Naive thymus-derived CD4-positive, alpha-beta T cell (primary cell): ENCODE measurements around the gene DMKN. TPM values are rescaled to one million over a fixed set of nuclear protein-coding genes. Genes with fewer than 3 reads are reported as not detected.

Experiments used
- ATAC-seq: fragments of 150-1000 bp; cut with Tn5 transposase; 2 replicates; pipeline ENCODE4 v1.10.0; 2021; ENCODE audit warnings: mild to moderate bottlenecking, moderate library complexity
- CTCF ChIA-PET: fragments of 350-600 bp; sonication (Branson Sonifier 250); formaldehyde crosslinking; loops from one replicate; lab custom pipeline; 2021; ENCODE audit warnings: antibody characterized with exemption; lab: Charles Lee
- POLR2A ChIA-PET: fragments of 350-600 bp; sonication (Branson Sonifier 250); formaldehyde crosslinking; loops from one replicate; lab custom pipeline; 2021; ENCODE audit warnings: antibody characterized with exemption, inconsistent platforms; lab: Charles Lee
- DNase-seq, 9 donors: peaks; one replicate each; pipeline versions ENCODE4 v3.0.0 to v3.0.0-alpha.2; 2020 to 2022; ENCODE audit warnings: mixed read lengths in 1 of 9
- H3K27ac ChIP-seq: one replicate; pipeline ENCODE4 v1.7.0; 2013; ENCODE audit warnings: mild to moderate bottlenecking, low read depth, low read length, moderate library complexity
- H3K27me3 ChIP-seq, 2 donors: one replicate each; pipeline ENCODE4 v1.7.0; 2013; ENCODE audit warnings: low read length in 2 of 2, mild to moderate bottlenecking in 2 of 2, moderate library complexity in 2 of 2; ENCODE audit not compliant: control insufficient read depth in 2 of 2, insufficient read depth in 2 of 2
- H3K36me3 ChIP-seq, 3 experiments: 1 replicate in 2 of 3; 2 replicates in 1 of 3; pipeline ENCODE4 v1.7.0; 2013; ENCODE audit warnings: low read length in 3 of 3, mild to moderate bottlenecking in 3 of 3, moderate library complexity in 1 of 3; ENCODE audit not compliant: insufficient read depth in 3 of 3, control insufficient read depth in 2 of 3
- H3K4me1 ChIP-seq, 2 donors: one replicate each; pipeline ENCODE4 v1.7.0; 2013; ENCODE audit warnings: low read length in 2 of 2, mild to moderate bottlenecking in 2 of 2, moderate library complexity in 1 of 2; ENCODE audit not compliant: control insufficient read depth in 2 of 2, insufficient read depth in 2 of 2
- H3K4me3 ChIP-seq: 2 replicates; pipeline ENCODE4 v1.7.0; 2013; ENCODE audit warnings: mild to moderate bottlenecking, low read length
- H3K9me3 ChIP-seq, 3 experiments: 1 replicate in 2 of 3; 2 replicates in 1 of 3; pipeline ENCODE4 v1.7.0; 2013; ENCODE audit warnings: low read length in 3 of 3; ENCODE audit not compliant: control insufficient read depth in 2 of 3
- H3K27ac Mint-ChIP-seq, 9 donors: one replicate each; pipeline ENCODE4 v1.8.0; 2020 to 2022; ENCODE audit warnings: mixed read lengths in 9 of 9, mild to moderate bottlenecking in 8 of 9, moderate library complexity in 5 of 9, inconsistent platforms in 2 of 9
- H3K27me3 Mint-ChIP-seq, 5 donors: one replicate each; pipeline ENCODE4 v1.8.0; 2021 to 2022; ENCODE audit warnings: mixed read lengths in 5 of 5, mild to moderate bottlenecking in 1 of 5
- H3K36me3 Mint-ChIP-seq, 5 donors: one replicate each; pipeline ENCODE4 v1.8.0; 2020 to 2022; ENCODE audit warnings: mixed read lengths in 5 of 5, mild to moderate bottlenecking in 3 of 5, inconsistent platforms in 1 of 5
- H3K4me1 Mint-ChIP-seq, 7 donors: one replicate each; pipeline ENCODE4 v1.8.0; 2020 to 2022; ENCODE audit warnings: mixed read lengths in 7 of 7, mild to moderate bottlenecking in 3 of 7, inconsistent platforms in 1 of 7
- H3K4me3 Mint-ChIP-seq, 10 donors: one replicate each; pipeline ENCODE4 v1.8.0; 2020 to 2022; ENCODE audit warnings: mild to moderate bottlenecking in 10 of 10, mixed read lengths in 10 of 10, moderate library complexity in 6 of 10, inconsistent platforms in 2 of 10
- H3K9me3 Mint-ChIP-seq, 11 donors: one replicate each; pipeline ENCODE4 v1.8.0; 2020 to 2022; ENCODE audit warnings: mixed read lengths in 11 of 11, mild to moderate bottlenecking in 4 of 11, inconsistent platforms in 1 of 11, moderate library complexity in 1 of 11
- intact Hi-C, 2 donors: fragments of 100-400 bp; cut with micrococcal nuclease; formaldehyde crosslinking; loops; one replicate each; pipeline ENCODE4 v1.15.1; 2023
- polyA plus RNA-seq, 2 donors: library from polyadenylated mRNA; unstranded; fragments of 300-500 nt; fragmentation: Illumina TruSeq; gene quantifications; one replicate each; pipeline ENCODE4 v1.2.3, GENCODE V29; 2021
- total RNA-seq, 6 experiments: library from RNA in 5 of 6; stranded (reverse) in 5 of 6; gene quantifications; 1 replicate in 5 of 6; 2 replicates in 1 of 6; pipeline ENCODE4 v1.2.3 and lab custom pipeline; 2021 to 2026

Gene DMKN
- total and polyA plus RNA-seq, 7 experiments from 2014 or later, result 0.54 to 0.76 TPM; not detected in 5

- no peak overlapping the region for H3K4me3 Mint-ChIP-seq
- Histone ChIP-seq H3K36me3 (no peaks in the 10 kb centered on the region), H3K9me3 (no peaks in the 10 kb centered on the region), H3K27ac (no peak overlapping the region), H3K4me1 (peaks cover 0 to 3% of the 10 kb centered on the region in 2 donors), H3K4me3 (no peak overlapping the region), H3K27me3 (no peaks in the 10 kb centered on the region)
- DNase-seq (no peak), ATAC-seq (no peak)
- H3K9me3 Mint-ChIP-seq, result no peaks in the 10 kb centered on the region
- peaks cover 19 to 39% (median 30%) of the 10 kb centered on the region in 5 donors for H3K27me3 Mint-ChIP-seq
- POLR2A ChIA-PET, result no interaction called here
- CTCF ChIA-PET, result interaction anchor here (0.6 kb wide), 1 partner anchor 33 kb away, joined by 3 read pairs; no protein-coding TSS in a partner anchor
- intact Hi-C loops, result no loop called here
- peaks cover 0 to 4% (median 0%) of the 10 kb centered on the region in 5 donors for H3K36me3 Mint-ChIP-seq
- H3K4me1 Mint-ChIP-seq, result peaks cover 5 to 17% (median 14%) of the 10 kb centered on the region in 7 donors
- no peak overlapping the region for H3K27ac Mint-ChIP-seq
These were observed 16.1 kb upstream of the DMKN start for GRCh38 chr19:35529241-35530218.

- Histone ChIP-seq H3K9me3 (no peaks in the 10 kb centered on the region), H3K27me3 (no peaks in the 10 kb centered on the region), H3K4me3 (no peak within 1 kb of the TSS), H3K4me1 (peaks cover 0 to 2% of the 10 kb centered on the region in 2 donors), H3K27ac (no peak within 1 kb of the TSS), H3K36me3 (no peaks in the 10 kb centered on the region)
- no peak for ATAC-seq
- H3K27me3 Mint-ChIP-seq, result peaks cover 22 to 42% (median 31%) of the 10 kb centered on the region in 5 donors
- no peaks in the 10 kb centered on the region for H3K9me3 Mint-ChIP-seq
- intact Hi-C loops, result no loop called here
- H3K4me1 Mint-ChIP-seq, result peaks cover 0 to 8% (median 6%) of the 10 kb centered on the region in 7 donors
- ChIA-PET POLR2A (no interaction called here), CTCF (no interaction called here)
- H3K36me3 Mint-ChIP-seq, result peaks cover 0 to 4% (median 0%) of the 10 kb centered on the region in 5 donors
- DNase-seq, result no peak
- H3K27ac Mint-ChIP-seq, result peak within 1 kb of the TSS in 1 of 9 donors; percentile 16
- H3K4me3 Mint-ChIP-seq, result no peak within 1 kb of the TSS
These were observed 15.0 kb upstream of the DMKN start, which contains the start of gene SBSN for GRCh38 chr19:35528218-35529038. SBSN (minus strand) TSS chr19:35528311; CDS start chr19:35528281, 30 bp downstream.

- POLR2A ChIA-PET, result no interaction called here
- no peak for ATAC-seq
These were observed 12.4 kb upstream of the DMKN start for GRCh38 chr19:35525873-35526272.

GRCh38 chr19:35524181-35524837 lies 10.9 kb upstream of the DMKN start:
- H3K27ac Mint-ChIP-seq, result no peak overlapping the region
- ChIA-PET POLR2A (no interaction called here), CTCF (no interaction called here)
- no peaks in the 10 kb centered on the region for H3K9me3 Mint-ChIP-seq
- ATAC-seq (no peak), DNase-seq (no peak)
- Histone ChIP-seq H3K27ac (no peak overlapping the region), H3K36me3 (no peaks in the 10 kb centered on the region), H3K4me1 (no peaks in the 10 kb centered on the region), H3K9me3 (no peaks in the 10 kb centered on the region), H3K27me3 (no peaks in the 10 kb centered on the region), H3K4me3 (no peak overlapping the region)
- H3K4me3 Mint-ChIP-seq, result no peak overlapping the region
- intact Hi-C loops, result no loop called here
- peaks cover 0 to 2% (median 0%) of the 10 kb centered on the region in 7 donors for H3K4me1 Mint-ChIP-seq
- H3K36me3 Mint-ChIP-seq, result no peaks in the 10 kb centered on the region
- H3K27me3 Mint-ChIP-seq, result peaks cover 11 to 28% (median 25%) of the 10 kb centered on the region in 5 donors

More at GRCh38 chr19:35525873-35526272, 12.4 kb upstream of the DMKN start:
- no peak overlapping the region for H3K27ac ChIP-seq
- H3K4me3 ChIP-seq, result no peak overlapping the region
- CTCF ChIA-PET, result no interaction called here
- H3K4me3 Mint-ChIP-seq, result no peak overlapping the region
- H3K36me3 Mint-ChIP-seq, result no peaks in the 10 kb centered on the region
- H3K36me3 ChIP-seq, result no peaks in the 10 kb centered on the region
- H3K27me3 Mint-ChIP-seq, result peaks cover 15 to 32% (median 27%) of the 10 kb centered on the region in 5 donors
- no peak for DNase-seq
- intact Hi-C loops, result no loop called here
- no peaks in the 10 kb centered on the region for H3K9me3 Mint-ChIP-seq
- H3K9me3 ChIP-seq, result no peaks in the 10 kb centered on the region
- H3K27ac Mint-ChIP-seq, result no peak overlapping the region
- H3K4me1 Mint-ChIP-seq, result no peaks in the 10 kb centered on the region
- H3K4me1 ChIP-seq, result no peaks in the 10 kb centered on the region
- no peaks in the 10 kb centered on the region for H3K27me3 ChIP-seq

GRCh38 chr19:35522745-35523327 lies 9.4 kb upstream of the DMKN start:
- H3K9me3 ChIP-seq, result no peaks in the 10 kb centered on the region
- DNase-seq (no peak), ATAC-seq (no peak)
- intact Hi-C loops, result no loop called here
- ChIA-PET CTCF (no interaction called here), POLR2A (no interaction called here)
- peaks cover 5 to 18% (median 11%) of the 10 kb centered on the region in 5 donors for H3K27me3 Mint-ChIP-seq
- no peaks in the 10 kb centered on the region for H3K4me1 ChIP-seq
- H3K4me3 Mint-ChIP-seq, result no peak overlapping the region
- no peaks in the 10 kb centered on the region for H3K9me3 Mint-ChIP-seq
- no peaks in the 10 kb centered on the region for H3K27me3 ChIP-seq
- no peak overlapping the region for H3K4me3 ChIP-seq
- H3K36me3 Mint-ChIP-seq, result no peaks in the 10 kb centered on the region
- no peak overlapping the region for H3K27ac ChIP-seq
- no peaks in the 10 kb centered on the region for H3K36me3 ChIP-seq
- H3K27ac Mint-ChIP-seq, result no peak overlapping the region
- peaks cover 0 to 2% (median 0%) of the 10 kb centered on the region in 7 donors for H3K4me1 Mint-ChIP-seq
